22Rv1 (cell line): ENCODE data around the gene ABCB6.

Source experiments
- ZFX ChIP-seq: fragments of 450-650 bp; IDR thresholded peaks from 2 replicates; pipeline ENCODE4 v1.6.1; 2017; ENCODE audit warnings: antibody characterized with exemption, borderline replicate concordance
- TF ChIP-seq, protein P1 (sequence below): fragments of 450-650 bp; IDR thresholded peaks from 2 replicates; pipeline ENCODE4 v1.5.1; 2017; ENCODE audit warnings: mild to moderate bottlenecking

DNA sequence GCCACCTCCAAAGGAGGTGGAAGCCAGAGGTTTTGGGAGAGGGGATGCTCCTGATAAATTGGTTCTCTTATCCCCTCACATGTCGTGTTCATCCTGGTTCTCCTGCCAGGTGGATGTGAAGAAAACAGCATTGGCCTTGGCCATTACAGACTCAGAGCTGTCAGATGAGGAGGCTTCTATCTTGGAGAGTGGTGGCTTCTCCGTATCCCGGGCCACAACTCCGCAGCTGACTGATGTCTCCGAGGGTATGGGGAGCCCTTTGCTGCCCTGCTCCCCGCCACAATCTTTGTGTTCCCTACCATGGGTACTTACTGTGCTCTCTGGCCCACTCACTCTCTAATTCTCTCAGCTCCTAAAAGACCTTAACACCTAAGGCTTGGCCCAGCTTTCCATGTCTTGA lies 37.2 kb downstream of the ABCB6 start:
- TF ChIP-seq, protein P1, sequence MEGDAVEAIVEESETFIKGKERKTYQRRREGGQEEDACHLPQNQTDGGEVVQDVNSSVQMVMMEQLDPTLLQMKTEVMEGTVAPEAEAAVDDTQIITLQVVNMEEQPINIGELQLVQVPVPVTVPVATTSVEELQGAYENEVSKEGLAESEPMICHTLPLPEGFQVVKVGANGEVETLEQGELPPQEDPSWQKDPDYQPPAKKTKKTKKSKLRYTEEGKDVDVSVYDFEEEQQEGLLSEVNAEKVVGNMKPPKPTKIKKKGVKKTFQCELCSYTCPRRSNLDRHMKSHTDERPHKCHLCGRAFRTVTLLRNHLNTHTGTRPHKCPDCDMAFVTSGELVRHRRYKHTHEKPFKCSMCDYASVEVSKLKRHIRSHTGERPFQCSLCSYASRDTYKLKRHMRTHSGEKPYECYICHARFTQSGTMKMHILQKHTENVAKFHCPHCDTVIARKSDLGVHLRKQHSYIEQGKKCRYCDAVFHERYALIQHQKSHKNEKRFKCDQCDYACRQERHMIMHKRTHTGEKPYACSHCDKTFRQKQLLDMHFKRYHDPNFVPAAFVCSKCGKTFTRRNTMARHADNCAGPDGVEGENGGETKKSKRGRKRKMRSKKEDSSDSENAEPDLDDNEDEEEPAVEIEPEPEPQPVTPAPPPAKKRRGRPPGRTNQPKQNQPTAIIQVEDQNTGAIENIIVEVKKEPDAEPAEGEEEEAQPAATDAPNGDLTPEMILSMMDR: no peak
- no peak for TF ChIP-seq ZFX
